22Rv1 (cell line): ENCODE data around the gene FRMPD2.
"Not testable (repeated sequence)": the region's sequence is repeated elsewhere in the genome, so short reads cannot be mapped to it uniquely, and the experiment has no call there.

ENCODE experiments used
- H3K27ac ChIP-seq: fragments of 450-650 bp; 2 replicates; pipeline ENCODE4 v1.5.1; 2017
- ZFX ChIP-seq: fragments of 450-650 bp; IDR thresholded peaks from 2 replicates; pipeline ENCODE4 v1.6.1; 2017; ENCODE audit warnings: antibody characterized with exemption, borderline replicate concordance
- TF ChIP-seq, protein P1 (sequence below): fragments of 450-650 bp; IDR thresholded peaks from 2 replicates; pipeline ENCODE4 v1.5.1; 2017; ENCODE audit warnings: mild to moderate bottlenecking

Gene FRMPD2

DNA sequence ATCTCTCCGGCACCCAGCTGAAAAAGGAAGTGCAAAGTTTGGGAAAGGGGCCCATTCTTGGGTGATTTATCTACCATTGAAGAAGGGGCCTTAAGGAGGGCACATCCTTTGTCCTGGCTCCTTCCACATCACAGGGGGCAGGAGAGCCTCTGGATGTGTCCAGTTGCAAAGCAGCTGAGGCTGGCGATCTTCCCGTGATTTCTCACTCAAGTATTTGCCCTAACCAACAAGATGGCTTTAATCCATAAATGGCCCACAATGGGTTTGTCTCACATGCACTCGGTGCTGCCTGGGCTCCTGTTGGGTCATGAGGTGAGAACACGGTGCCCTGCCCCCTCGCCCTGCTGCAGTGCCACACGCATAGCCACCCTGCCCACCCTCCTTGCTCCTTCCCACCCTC lies 14.2 kb upstream of the FRMPD2 start:
- H3K27ac ChIP-seq = no peak overlapping the region
- TF ChIP-seq, protein P1, sequence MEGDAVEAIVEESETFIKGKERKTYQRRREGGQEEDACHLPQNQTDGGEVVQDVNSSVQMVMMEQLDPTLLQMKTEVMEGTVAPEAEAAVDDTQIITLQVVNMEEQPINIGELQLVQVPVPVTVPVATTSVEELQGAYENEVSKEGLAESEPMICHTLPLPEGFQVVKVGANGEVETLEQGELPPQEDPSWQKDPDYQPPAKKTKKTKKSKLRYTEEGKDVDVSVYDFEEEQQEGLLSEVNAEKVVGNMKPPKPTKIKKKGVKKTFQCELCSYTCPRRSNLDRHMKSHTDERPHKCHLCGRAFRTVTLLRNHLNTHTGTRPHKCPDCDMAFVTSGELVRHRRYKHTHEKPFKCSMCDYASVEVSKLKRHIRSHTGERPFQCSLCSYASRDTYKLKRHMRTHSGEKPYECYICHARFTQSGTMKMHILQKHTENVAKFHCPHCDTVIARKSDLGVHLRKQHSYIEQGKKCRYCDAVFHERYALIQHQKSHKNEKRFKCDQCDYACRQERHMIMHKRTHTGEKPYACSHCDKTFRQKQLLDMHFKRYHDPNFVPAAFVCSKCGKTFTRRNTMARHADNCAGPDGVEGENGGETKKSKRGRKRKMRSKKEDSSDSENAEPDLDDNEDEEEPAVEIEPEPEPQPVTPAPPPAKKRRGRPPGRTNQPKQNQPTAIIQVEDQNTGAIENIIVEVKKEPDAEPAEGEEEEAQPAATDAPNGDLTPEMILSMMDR = no peak
- no peak for TF ChIP-seq ZFX

DNA sequence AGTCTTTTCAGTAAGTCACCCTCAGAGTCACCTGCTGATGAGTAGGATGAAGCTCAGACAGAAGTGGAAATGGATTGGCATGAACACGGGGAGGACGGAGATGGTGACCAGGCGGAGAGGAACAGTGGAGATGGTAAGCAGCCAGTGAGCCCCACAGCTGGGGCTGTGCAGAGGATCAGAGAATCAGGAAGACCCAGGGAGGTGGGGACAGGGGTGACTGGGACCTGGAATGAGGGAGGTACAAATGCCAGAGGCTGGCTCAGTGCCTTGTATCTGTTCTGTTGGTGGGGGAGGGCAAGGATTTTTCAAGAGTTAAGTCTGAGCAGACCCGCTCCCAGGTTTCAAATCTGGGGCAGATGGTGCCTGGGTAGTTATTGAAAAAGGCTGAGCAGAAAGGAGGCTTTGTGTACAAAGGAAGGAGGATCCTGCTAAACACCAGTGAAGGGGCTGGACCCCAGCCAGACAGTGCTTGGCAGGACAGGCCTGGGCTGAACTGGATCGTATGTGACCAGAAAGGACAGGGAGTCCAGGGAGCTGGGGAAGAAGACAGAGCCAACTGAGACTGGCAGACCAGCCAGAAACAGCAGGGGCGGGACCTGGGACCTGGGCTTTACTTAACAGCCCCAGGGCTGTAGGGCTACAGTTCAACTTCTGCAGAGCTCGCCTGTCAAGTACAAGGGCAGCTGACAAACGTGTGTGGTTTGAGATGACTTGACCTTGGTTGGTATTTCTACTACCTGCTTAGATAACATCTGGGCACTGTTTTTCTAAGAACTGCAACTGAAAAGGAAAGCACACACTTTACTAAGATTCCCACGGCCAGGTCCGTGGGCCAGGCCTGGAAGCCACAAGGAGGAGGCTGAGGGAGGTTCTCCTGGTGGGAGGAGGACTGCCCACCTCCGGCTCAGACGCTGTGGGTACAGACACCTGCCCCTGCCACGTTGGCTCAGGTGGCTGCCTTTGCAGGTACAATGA lies 13.2 kb upstream of the FRMPD2 start:
- no peak overlapping the region for H3K27ac ChIP-seq
- TF ChIP-seq, protein P1 = no peak
- TF ChIP-seq ZFX = no peak

GRCh38 chr10:48286356-48286755 lies 11.9 kb upstream of the FRMPD2 start:
- no peak overlapping the region for H3K27ac ChIP-seq
- TF ChIP-seq, protein P1 = no peak
- no peak for TF ChIP-seq ZFX

- no peak for TF ChIP-seq ZFX
- TF ChIP-seq, protein P1 = no peak
- H3K27ac ChIP-seq = no peak overlapping the region
These were observed 11.2 kb upstream of the FRMPD2 start for GRCh38 chr10:48285710-48286109.

DNA sequence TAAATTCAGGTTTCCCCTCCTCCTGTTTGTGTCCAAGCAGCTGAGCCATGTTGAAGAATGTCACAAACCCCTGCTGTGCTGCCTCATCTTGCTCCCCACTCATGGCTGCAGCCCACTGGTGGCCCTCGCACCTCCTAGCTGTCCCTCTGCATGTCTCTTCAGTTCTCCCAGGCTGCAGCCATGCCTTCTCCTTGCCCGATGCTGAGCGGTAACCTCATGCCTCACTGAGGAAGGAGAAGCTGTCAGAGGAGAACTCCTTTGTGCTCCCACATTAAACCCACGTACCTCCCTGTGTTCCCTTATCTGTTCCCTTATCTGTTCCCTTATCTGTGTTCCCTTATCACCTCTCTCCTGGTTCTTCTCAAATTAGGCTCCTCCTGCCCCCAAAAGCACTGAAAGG lies 10.3 kb upstream of the FRMPD2 start:
- no peak for TF ChIP-seq ZFX
- TF ChIP-seq, protein P1 = no peak
- no peak overlapping the region for H3K27ac ChIP-seq

- H3K27ac ChIP-seq = no peak overlapping the region
- no peak for TF ChIP-seq ZFX
- TF ChIP-seq, protein P1 = no peak
These were observed 9.6 kb upstream of the FRMPD2 start for GRCh38 chr10:48284002-48284546.

DNA sequence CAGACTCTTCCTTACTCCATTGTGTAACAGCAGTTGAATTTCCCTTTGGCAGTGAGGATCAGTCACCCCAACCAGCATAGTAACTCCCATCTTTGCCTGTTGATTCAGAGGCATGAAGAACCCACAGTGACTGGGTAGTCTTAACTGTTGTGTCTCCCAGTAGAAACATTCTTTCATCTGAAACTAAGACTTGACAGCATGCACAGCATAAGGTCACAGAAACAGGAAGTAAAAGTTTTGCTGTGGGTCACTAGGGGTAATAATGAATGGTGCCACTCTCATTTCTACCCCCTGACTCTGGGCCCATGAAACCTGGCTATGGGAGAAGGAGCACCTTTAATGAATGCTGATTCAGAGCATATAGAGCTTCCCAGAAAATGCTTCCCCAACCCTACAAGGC lies 8.3 kb upstream of the FRMPD2 start:
- H3K27ac ChIP-seq = no peak overlapping the region
- TF ChIP-seq ZFX = no peak
- TF ChIP-seq, protein P1 = no peak

- not testable (repeated sequence) for H3K27ac ChIP-seq
These were observed 7.2 kb upstream of the FRMPD2 start for GRCh38 chr10:48281697-48282096.
